Activated CD8-positive, alpha-beta memory T cell treated with anti-CD3 and anti-CD28 coated beads, Interleukin-2, amount 50 U/mL, for 1 hour (primary cell): ENCODE measurements around the gene LAMA5.

Experiments
- DNase-seq: peaks from one replicate; pipeline ENCODE4 v3.0.0-alpha.2; 2020; ENCODE audit errors: extremely low read depth

Gene LAMA5

DNA sequence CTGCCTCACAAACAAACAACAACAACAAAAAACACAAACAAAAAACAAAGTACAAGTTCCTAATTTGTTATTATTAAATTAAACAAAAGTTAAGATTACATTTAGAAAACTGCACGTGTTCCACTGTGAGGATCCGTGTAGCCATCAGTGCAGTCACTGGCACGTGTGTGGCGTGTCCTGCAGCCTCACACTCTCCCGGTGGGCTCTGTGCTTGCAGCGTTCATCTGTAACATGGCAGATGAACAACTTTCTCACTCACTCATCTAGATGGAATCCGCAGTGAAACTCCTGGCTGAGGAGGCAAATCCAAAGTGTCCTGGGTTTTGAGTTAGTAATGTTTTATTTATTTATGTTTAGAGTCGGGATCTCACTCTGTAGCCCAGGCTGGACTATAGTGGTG lies 77.2 kb downstream of the LAMA5 start:
- no peak for DNase-seq

DNA sequence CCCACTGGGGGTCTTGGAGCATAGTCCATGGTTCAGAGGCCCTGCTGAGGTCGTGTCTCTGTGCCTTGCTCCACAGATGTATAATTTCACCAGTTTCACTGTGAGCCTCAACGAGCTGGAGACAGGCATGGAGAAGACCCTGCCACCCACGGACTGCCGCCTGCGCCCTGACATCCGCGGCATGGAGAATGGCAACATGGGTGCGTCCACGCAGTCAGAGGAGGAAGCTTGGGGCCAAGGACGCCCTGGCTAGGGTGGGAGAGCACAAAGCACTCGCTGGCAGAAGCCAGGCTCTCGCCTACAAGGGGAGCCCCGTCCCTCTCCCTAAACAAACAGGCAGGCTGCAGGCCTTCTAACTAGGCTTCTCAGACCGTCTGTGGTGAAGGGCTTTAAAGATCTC lies 78.0 kb downstream of the LAMA5 start:
- no peak for DNase-seq

DNA sequence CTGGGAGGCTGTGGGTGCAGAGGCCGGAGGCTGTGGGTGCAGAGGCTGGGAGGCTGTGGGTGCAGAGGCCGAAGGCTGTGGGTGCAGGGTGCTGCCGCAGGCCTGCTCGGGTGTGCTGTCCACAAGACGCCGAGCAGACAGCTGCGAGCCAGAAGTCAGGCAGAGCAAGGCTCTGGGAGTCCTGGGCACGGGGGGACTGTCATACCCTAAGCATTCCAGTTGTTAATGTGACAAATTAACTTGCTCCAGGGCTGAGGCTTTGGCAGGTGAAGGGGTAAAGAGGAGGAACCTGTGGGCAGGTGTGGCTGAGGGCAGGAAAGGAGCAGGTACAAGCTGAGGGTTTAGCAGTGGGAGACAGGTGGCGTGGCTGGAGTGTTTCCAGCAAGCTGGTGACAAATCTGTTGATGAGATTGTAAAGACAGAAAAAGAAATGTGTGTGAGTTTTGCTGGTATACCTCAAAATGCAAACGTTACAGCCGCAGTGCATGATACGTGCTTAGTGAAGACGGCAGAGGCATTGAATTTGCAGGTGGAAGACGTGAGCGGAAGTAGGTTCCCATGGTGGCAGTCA lies 78.5 kb downstream of the LAMA5 start:
- DNase-seq = no peak

GRCh38 chr20:62287759-62288534 lies 79.2 kb downstream of the LAMA5 start:
- DNase-seq = no peak

DNA sequence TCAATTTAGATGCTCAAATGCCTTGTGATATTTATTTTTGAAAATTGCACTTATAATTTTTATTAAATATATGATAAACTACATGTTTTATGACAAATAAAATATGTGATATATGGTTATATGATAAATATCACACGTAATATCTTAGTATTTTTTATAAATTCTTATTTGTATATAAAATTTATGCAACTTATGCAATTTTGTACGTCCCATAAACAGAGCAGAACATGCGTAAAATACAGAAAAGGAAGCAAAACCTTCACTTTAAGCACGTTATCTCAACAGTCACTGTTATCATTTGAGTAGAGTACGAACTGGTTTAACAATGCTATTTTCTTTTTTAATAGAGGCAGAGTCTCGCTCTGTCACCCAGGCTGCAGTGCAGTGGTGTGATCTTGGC lies 80.0 kb downstream of the LAMA5 start:
- no peak for DNase-seq

GRCh38 chr20:62286493-62287064 lies 80.5 kb downstream of the LAMA5 start:
- DNase-seq = no peak

- DNase-seq = no peak
Measured at GRCh38 chr20:62285722-62286121, 81.4 kb downstream of the LAMA5 start.

GRCh38 chr20:62285151-62285550 lies 82.0 kb downstream of the LAMA5 start:
- no peak for DNase-seq

- no peak for DNase-seq
Measured at GRCh38 chr20:62284448-62284847, 82.7 kb downstream of the LAMA5 start.

DNA sequence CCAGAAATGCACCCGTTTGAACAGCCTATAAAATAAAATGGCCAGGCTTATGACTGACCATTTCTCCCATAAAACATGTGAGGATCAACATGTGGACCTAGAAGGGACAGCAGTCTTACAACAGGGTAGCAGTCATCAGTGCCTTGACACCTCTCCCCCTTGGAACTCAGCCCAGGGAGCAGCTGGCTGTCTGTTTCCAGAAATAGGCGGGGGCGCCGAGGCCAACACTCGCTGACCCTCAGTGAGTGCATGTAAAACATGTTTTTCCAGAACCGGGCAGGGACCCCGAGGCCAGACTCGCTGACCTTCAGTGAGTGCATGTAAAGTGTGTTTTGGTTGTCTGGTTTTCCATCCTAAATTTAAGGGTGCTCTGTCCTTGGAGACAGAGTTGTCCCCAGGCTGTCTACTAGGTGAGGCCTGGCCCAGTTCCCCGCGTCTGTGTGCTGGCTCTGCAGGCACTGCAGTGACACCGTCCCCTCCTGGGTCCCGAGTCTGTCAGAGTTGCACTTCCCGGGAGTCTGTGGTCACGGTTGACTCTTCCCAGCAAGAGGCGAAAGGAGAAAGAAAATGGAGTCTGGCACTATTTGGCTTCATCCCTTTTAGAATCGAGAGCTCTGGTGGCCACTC lies 84.1 kb downstream of the LAMA5 start:
- no peak for DNase-seq

GRCh38 chr20:62282103-62282502 lies 85.0 kb downstream of the LAMA5 start:
- DNase-seq = no peak

GRCh38 chr20:62281161-62281933 lies 85.8 kb downstream of the LAMA5 start:
- no peak for DNase-seq

- DNase-seq = no peak
Measured at GRCh38 chr20:62280303-62280702, 86.8 kb downstream of the LAMA5 start.

- no peak for DNase-seq
Measured at GRCh38 chr20:62277253-62277652, 89.9 kb downstream of the LAMA5 start.

DNA sequence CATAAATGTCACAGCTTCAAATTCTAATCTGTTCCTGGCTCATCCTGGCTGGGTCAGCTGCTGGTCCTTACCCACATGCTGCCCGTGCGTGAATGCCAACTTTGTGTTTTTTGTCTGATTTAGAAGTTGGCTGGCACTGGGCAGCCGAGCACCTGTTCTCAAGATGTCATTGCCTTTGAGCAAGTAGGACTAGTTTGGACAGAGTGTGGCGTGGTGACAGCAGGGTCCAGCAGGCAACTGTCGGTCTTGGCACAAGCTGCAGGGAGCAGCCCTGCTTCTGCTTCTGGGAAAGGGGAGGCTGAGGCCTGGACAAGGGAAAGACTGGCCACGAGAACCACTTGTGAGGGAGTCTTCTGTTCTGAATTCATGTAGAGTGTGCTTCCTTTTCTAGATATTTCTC lies 90.7 kb downstream of the LAMA5 start:
- DNase-seq = no peak

- DNase-seq = no peak
Measured at GRCh38 chr20:62275219-62275618, 91.9 kb downstream of the LAMA5 start.

DNA sequence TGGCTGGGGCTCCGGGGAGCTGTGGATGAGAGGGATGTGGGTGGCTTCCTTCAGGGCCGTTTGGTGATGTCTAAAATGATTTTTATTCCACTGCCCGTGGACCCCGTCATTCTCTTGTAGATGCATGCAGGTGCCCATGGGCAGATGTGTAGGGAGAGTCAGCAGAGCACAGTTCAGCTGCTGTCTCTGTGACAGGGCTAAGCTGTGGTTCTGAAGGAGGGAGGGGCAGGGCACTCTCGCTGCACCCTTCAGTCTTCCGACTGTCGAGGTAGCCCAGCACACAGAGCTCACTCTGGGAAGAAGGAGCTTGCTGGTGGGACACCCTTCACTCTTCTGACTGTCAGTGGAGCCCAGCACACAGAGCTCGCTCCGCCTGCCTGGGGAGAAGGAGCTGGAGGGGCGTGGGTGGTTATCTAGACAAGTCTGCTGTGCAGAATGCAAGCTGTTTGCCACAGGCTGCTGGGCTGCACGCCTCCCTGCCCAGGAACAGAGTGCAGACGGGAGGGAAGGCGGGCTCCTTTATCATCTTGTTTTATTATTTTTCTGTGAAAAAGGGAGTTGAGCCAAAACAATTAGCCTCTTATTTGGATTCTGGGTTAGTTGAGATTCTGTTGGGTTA lies 92.7 kb downstream of the LAMA5 start:
- no peak for DNase-seq

- no peak for DNase-seq
Measured at GRCh38 chr20:62273416-62273815, 93.7 kb downstream of the LAMA5 start.

GRCh38 chr20:62272200-62272599 lies 94.9 kb downstream of the LAMA5 start:
- DNase-seq = no peak

- DNase-seq = no peak
Measured at GRCh38 chr20:62269871-62270270, 97.2 kb downstream of the LAMA5 start.

DNA sequence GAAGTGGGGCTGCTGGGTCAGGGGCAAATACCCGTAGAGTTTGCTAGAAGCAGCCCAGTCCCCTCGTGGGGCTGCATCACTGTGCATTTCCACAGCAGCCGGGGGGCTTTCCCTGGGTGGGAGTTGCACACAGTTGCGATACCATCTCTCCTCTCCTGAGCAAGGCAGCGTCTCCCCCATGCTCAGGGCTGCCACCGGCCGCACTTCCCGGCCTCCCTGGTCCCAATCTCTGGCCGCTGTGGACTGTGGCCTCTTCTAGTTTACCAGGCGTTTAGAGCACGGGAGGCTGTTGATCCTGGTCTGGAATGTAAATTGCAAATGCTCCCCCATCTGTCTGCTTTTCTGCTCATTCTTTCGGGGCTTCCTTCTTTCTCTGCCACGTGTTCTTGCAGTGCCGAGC lies 97.7 kb downstream of the LAMA5 start:
- DNase-seq = no peak
